IgD-negative memory B cell (primary cell): ENCODE results near the gene CPS1. TPM values are rescaled to one million over a fixed set of nuclear protein-coding genes. Genes with fewer than 3 reads are reported as not detected.

Source experiments
- polyA plus RNA-seq: library from polyadenylated mRNA; unstranded; fragments of 300-500 nt; fragmentation: Illumina TruSeq; gene quantifications from one replicate; pipeline ENCODE4 v1.2.3, GENCODE V29; 2021

Gene CPS1
- polyA plus RNA-seq, 1 donor from 2014 or later: not detected

Other genes with a start within 250 kb of the CPS1 start
- gene MYL1, start 241.4 kb upstream of the CPS1 start, polyA plus RNA-seq: not detected
- 16.5 TPM for gene LANCL1, start 79.8 kb upstream of the CPS1 start, polyA plus RNA-seq